Stimulated activated CD4-positive, alpha-beta T cell treated with anti-CD3 and anti-CD28 coated beads, Interleukin-15, amount 100 ng/mL, for 48 hours (primary cell): Measurements from ENCODE around the gene PSME1.
A peak's percentile ranks its signal among the peaks of the same experiment; 100 is the strongest.

Experiments
- DNase-seq, 2 donors: peaks; one replicate each; pipeline ENCODE4 v3.0.0-alpha.2; 2020; ENCODE audit warnings: low read depth in 2 of 2

The PSME1 gene

DNA sequence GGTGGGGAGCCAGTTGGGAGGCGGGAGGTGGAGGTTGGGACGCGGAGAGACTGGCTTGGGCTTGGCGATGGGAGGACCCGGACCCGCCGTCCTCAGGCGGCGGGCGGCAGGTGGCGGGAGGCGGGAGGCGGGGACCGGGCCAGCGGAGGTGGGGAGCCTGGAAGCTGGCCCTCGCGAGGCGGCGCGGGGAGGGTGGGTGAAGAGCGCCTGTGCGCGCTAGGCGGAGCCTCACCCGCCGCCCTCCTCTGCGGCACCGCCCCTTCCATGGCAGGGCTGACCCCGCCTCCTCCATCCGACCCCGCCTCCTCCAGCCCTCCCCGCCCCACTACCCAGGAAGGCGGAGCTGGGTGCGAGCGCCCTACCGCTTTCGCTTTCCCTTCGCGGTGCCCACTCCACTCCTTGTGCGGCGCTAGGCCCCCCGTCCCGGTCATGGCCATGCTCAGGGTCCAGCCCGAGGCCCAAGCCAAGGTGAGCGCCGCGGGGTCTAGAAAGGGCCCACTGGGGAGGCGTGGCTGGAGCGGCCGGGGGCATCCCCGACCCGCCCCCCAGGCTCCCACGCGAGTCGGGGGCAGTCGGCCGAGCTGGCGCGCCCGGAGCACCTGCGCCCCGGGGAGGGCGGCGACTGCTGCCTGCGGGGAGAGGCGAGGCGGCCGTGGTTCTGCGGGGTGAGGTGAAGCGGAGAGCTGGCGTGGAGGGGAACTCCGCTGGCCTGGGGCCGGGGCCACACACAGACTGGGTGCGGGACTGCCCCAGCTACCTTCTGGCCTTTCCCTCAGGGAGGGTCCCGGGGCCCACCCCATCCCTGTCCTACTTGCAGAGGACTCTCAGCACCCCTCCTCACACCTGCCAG, at the start of gene PSME1:
Gene PSME1 (plus strand): TSS at position 361 of the 850 bp plus-strand sequence. CDS start 69 bp downstream, at position 430.
- peak; percentile 85 to 92 for DNase-seq

GRCh38 chr14:24087004-24087403, 49.0 kb upstream of the PSME1 start:
- no peak for DNase-seq

- no peak for DNase-seq
These were observed 47.9 kb upstream of the PSME1 start for GRCh38 chr14:24088095-24088494.

GRCh38 chr14:24089890-24090289, 46.1 kb upstream of the PSME1 start:
- no peak for DNase-seq

GRCh38 chr14:24092110-24092504, 43.9 kb upstream of the PSME1 start:
- DNase-seq: no peak

- DNase-seq: no peak
These were observed 43.3 kb upstream of the PSME1 start for GRCh38 chr14:24092505-24093206.

DNA sequence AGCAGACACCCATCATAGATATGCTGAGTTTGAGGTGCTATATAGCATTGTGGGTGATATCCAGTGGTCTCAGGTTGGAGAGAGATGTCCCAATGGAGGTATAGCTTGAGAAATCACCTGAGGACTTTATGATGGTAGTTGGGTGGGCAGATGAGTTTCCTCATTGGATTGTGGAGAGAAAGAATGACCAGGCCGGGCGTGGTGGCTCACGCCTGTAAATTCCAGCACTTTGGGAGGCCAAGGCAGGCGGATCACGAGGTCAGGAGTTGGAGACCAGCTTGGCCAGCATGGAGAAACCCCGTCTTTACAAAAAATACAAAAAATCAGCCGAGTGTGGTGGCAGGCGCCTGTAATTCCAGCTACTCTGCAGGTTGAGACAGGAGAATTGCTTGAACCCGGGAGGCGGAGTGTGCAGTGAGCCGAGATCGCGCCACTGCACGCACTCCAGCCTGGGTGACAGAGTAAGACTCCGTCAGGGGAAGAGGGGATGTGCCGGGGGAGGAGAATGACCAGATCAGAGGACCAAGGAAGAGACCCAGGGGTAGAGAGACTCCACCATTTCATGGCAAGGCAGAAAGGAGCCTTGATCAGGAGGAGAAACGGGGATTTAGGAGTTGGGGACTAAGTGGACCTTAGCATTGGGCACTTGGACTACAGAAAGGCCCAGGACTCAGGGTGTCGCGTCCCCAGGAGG, 42.6 kb upstream of the PSME1 start:
- no peak for DNase-seq

- DNase-seq: peak; percentile 79 to 83
These were observed 41.8 kb upstream of the PSME1 start, which contains the start of gene PCK2 for GRCh38 chr14:24093901-24094840. Gene PCK2 (plus strand): TSS chr14:24094311. CDS start chr14:24094406, 95 bp downstream.

GRCh38 chr14:24094841-24095270, 41.1 kb upstream of the PSME1 start:
- DNase-seq: no peak

DNA sequence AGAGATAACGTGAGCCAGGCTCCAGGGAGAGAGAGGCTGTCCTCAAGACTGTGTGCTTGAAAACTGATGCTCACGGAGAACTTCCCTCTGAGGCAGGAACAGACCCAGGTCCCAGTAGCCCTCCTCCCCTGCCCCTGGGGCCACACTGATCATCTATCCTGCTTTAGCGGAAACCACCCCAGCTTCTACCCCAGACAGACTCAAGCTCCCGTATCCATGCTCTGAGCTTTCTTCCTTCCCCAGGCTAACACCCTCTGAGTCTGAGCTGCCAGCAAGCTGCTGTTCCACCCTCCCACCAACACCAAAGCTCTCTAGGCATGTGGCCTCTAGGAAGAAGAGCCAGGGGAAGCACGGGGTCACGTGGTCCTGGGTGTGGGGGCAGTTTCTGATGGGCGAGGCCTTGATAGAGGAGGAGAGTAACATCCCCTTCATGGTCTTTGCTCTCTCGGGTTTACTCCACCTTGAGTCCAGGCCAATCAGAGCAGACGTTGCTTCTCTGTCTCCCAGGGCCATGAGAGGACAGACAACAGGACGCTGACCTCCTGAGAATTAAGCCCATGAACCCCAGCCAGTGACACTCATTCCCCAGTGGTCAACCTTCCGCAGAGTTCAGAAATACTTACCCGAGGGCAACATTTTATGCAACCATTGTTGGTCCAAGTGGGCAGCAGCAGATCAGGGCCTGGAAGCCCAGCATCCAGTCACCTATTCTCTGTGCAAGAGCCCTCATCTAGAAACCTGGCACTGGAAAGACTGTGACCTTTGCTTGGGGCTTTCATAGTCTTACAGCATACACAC, 40.5 kb upstream of the PSME1 start:
- peak; percentile 57 for DNase-seq

- DNase-seq: no peak
These were observed 39.3 kb upstream of the PSME1 start for GRCh38 chr14:24096545-24097181.

DNA sequence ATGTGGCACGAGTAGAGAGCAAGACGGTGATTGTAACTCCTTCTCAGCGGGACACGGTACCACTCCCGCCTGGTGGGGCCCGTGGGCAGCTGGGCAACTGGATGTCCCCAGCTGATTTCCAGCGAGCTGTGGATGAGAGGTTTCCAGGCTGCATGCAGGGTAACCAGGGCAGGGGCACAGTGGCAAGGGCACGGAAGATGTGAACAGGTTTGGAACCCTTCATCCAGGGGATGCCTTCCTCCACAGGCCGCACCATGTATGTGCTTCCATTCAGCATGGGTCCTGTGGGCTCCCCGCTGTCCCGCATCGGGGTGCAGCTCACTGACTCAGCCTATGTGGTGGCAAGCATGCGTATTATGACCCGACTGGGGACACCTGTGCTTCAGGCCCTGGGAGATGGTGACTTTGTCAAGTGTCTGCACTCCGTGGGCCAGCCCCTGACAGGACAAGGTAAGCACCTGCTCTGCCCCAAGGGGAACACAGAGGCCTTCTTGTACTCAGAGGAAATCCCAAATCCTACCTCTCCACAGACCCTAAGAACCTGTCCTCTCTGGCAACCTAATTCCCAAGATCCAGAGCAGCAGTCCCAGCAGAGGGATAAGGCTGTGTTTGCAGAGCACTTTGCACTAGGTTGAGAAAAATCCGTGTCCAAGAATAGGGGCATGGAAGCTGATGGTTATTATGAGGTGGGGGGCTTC, 37.6 kb upstream of the PSME1 start:
- DNase-seq: no peak

GRCh38 chr14:24098927-24099813, 36.8 kb upstream of the PSME1 start:
- no peak for DNase-seq

DNA sequence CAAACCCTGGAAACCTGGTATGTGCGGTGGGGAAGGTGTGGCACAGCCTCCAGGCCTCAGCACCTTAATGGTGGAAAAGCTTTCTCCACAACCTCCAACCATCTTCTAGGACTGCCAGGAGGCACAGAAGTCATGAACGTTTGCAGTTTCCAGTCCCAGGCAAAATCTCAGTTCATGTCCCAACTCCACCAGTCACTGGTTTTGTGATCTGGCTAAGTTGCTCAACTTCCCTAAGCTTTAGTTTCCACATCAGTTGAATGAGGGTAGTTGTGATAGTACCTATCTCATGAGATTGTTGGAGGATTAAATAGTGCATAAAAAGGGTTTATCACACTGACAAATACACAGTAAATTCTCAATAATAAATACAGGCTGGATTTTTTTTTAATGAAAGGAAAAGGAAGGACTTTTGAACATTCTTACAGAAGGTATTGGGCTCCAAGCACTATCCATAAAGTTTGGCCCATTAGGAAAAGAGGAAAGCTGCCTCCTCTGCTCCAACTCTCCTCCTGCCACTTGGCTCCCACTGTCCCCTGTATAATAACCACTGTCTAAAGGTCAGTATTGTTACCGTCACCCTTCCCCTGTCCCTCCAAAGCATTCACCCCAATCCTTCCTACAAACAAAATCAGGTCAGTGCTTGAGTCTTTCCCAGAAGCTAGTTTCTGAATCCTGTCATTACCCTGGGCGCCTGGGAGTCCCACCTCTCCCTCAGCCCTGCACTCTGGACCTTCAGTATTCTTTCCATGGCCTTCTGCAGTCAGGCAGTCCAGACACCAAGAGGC, 35.6 kb upstream of the PSME1 start:
- DNase-seq: no peak

DNA sequence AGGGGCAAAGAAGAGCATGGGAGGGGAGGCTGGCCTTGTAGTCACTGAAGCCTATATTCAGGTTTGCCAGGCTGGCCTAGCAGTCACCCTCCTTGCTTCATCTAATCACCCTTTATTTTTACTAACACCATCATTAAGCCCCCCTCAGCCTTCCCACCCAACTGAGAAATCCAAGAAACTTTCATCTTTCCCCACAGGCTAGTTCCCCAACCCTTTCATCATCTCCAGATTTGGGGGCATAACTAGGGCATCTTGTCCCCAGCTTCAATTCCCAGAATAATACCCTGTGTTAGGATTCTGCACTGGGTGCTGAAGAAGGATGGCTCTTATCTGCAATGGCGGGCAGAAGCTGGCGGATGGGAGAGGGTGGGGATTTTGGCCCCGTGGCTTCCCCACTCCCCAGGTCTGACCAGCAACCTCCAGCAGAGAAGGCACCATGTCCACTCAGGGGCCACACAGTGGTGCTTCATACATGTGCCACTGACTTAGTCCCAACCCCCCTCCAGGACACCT, 35.0 kb upstream of the PSME1 start:
- no peak for DNase-seq

DNA sequence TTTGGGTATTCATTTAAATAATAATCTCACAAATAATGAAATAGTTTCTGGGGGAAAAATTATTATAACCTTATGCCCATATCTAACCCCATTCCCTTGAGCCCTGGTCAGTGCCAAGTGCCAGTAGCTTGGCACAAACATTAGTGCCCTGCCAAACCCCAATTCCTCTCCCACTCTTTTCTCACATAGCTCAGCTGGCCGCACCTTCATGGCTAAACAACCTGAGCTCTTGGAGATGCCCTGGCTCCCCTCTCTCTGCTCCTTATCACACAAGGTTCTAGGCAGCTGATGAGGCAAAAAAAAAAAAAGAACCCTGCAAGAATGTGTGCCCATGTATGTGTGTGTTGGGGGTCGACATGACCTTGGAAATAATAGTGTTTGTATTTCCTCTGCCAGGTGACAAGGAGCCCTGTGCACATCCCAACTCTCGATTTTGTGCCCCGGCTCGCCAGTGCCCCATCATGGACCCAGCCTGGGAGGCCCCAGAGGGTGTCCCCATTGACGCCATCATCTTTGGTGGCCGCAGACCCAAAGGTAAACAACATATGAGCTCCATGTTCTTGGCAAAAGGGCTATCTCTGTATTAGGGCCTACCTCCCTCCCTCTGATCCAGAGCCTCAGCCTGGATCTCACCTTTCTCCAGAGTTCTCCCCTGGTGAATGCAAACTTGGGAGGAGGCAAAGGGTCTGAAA, 33.5 kb upstream of the PSME1 start:
- no peak for DNase-seq

GRCh38 chr14:24103451-24103850, 32.5 kb upstream of the PSME1 start:
- DNase-seq: no peak
